ENCODE data around the gene GAD1.

The GAD1 gene

GRCh38 chr2:170887896-170888295, 71.2 kb downstream of the GAD1 start:
- DNase-seq (ENCODE audit: low read depth in 1 of 2, low spot score in 1 of 2), result no peak
- TF ChIP-seq REST (IDR thresholded peaks at IDR 0.05; ENCODE audit: insufficient replicate concordance, low read depth), result no peak

GRCh38 chr2:170891893-170892292, 75.2 kb downstream of the GAD1 start:
- Histone ChIP-seq H3K27ac (replicated peaks) (no peak overlapping the region), H3K27me3 (ENCODE audit: insufficient read depth, poor library complexity, severe bottlenecking) (no peaks in the 10 kb centered on the region), H3K4me3 (replicated peaks; ENCODE audit: insufficient read depth, low read length) (no peak overlapping the region)
- no peak for DNase-seq (ENCODE audit: low read depth in 1 of 2, low spot score in 1 of 2)
- TF ChIP-seq REST (IDR thresholded peaks at IDR 0.05; ENCODE audit: insufficient replicate concordance, low read depth) (no peak), GABPA (IDR thresholded peaks at IDR 0.05; ENCODE audit: low read depth) (no peak)

More at GRCh38 chr2:170887896-170888295, 71.2 kb downstream of the GAD1 start:
- no peaks in the 10 kb centered on the region for H3K27me3 ChIP-seq (ENCODE audit: insufficient read depth, poor library complexity, severe bottlenecking)
- H3K4me3 ChIP-seq (replicated peaks; ENCODE audit: insufficient read depth, low read length), result no peak overlapping the region
- no peak overlapping the region for H3K27ac ChIP-seq (replicated peaks)

GRCh38 chr2:170892391-170892951, 75.8 kb downstream of the GAD1 start:
- Histone ChIP-seq H3K27me3 (ENCODE audit: insufficient read depth, poor library complexity, severe bottlenecking) (no peaks in the 10 kb centered on the region), H3K4me3 (replicated peaks; ENCODE audit: insufficient read depth, low read length) (no peak overlapping the region), H3K27ac (replicated peaks) (no peak overlapping the region)
- TF ChIP-seq POLR2AphosphoS5 (IDR thresholded peaks at IDR 0.05; ENCODE audit: low read depth) (no peak), CTCF (IDR thresholded peaks at IDR 0.05; ENCODE audit: insufficient read depth, low read length) (no peak), REST (IDR thresholded peaks at IDR 0.05; ENCODE audit: insufficient replicate concordance, low read depth) (no peak), SPI1 (IDR thresholded peaks at IDR 0.05; ENCODE audit: borderline replicate concordance, low read depth) (no peak), GABPA (IDR thresholded peaks at IDR 0.05; ENCODE audit: low read depth) (no peak)
- no peak for DNase-seq (ENCODE audit: low read depth in 1 of 2, low spot score in 1 of 2)

- no peak for DNase-seq (ENCODE audit: low read depth in 1 of 2, low spot score in 1 of 2)
- Histone ChIP-seq H3K27ac (replicated peaks) (no peak overlapping the region), H3K4me3 (replicated peaks; ENCODE audit: insufficient read depth, low read length) (no peak overlapping the region), H3K27me3 (ENCODE audit: insufficient read depth, poor library complexity, severe bottlenecking) (no peaks in the 10 kb centered on the region)
- TF ChIP-seq REST (IDR thresholded peaks at IDR 0.05; ENCODE audit: insufficient replicate concordance, low read depth), result no peak
- no peak for TF ChIP-seq GABPA (IDR thresholded peaks at IDR 0.05; ENCODE audit: low read depth)
- no peak for TF ChIP-seq CTCF (IDR thresholded peaks at IDR 0.05; ENCODE audit: insufficient read depth, low read length)
- no peak for TF ChIP-seq POLR2AphosphoS5 (IDR thresholded peaks at IDR 0.05; ENCODE audit: low read depth)
- TF ChIP-seq SPI1 (IDR thresholded peaks at IDR 0.05; ENCODE audit: borderline replicate concordance, low read depth), result no peak
Measured at GRCh38 chr2:170895023-170895757, 78.5 kb downstream of the GAD1 start.

Data from HL-60 (cell line).